HEK293 (cell line): ENCODE measurements around the gene SBF1.
"Not testable (repeated sequence)": the region's sequence is repeated elsewhere in the genome, so short reads cannot be mapped to it uniquely, and the experiment has no call there.

Source experiments
- CTCF ChIA-PET: fragments of 350-600 bp; formaldehyde crosslinking; extraction: SDS; loops from one replicate; lab custom pipeline; 2021; ENCODE audit warnings: antibody characterized with exemption; lab: Yijun Ruan, JAX
- POLR2A ChIA-PET: fragments of 300-600 bp; formaldehyde crosslinking; extraction: SDS; loops from one replicate; lab custom pipeline; 2020; ENCODE audit warnings: antibody characterized with exemption, inconsistent platforms; lab: Yijun Ruan, JAX
- H3K27ac ChIP-seq: fragments of 200-500 bp; sonication (Bioruptor generic); 2 replicates; pipeline ENCODE4 v1.5.1; 2014; ENCODE audit warnings: low read depth, low read length, control low read depth, inconsistent platforms; ENCODE audit errors: extremely low read depth
- H3K36me3 ChIP-seq, 2 experiments: fragments of 200-500 bp in 1 of 2; sonication (Bioruptor generic) in 1 of 2; 1 replicate in 1 of 2; 2 replicates in 1 of 2; pipeline ENCODE4 v1.5.1; 2014 to 2017; ENCODE audit warnings: inconsistent platforms in 2 of 2, low read length in 2 of 2; ENCODE audit not compliant: control insufficient read depth in 2 of 2, insufficient read depth in 1 of 2
- H3K4me1 ChIP-seq: fragments of 200-500 bp; sonication (Bioruptor generic); 2 replicates; pipeline ENCODE4 v1.5.1; 2014; ENCODE audit warnings: mild to moderate bottlenecking, low read length, inconsistent platforms; ENCODE audit not compliant: control insufficient read depth, insufficient read depth
- H3K4me3 ChIP-seq: 2 replicates; pipeline ENCODE4 v1.5.1; 2011; ENCODE audit warnings: low read depth, mild to moderate bottlenecking, control low read depth, low read length, moderate library complexity
- H3K9me3 ChIP-seq: fragments of 200-500 bp; sonication (Bioruptor generic); 2 replicates; pipeline ENCODE4 v1.5.1; 2014; ENCODE audit warnings: low read depth, low read length, inconsistent platforms; ENCODE audit not compliant: control insufficient read depth, insufficient read depth
- EGR2 ChIP-seq: fragments of 450-650 bp; formaldehyde crosslinking; IDR thresholded peaks from 2 replicates; pipeline ENCODE4 v1.5.1; 2016; ENCODE audit warnings: low read depth, missing biosample characterization, missing genetic modification characterization
- GLI4 ChIP-seq: fragments of 450-650 bp; formaldehyde crosslinking; IDR thresholded peaks from 2 replicates; pipeline ENCODE4 v1.5.1; 2016; ENCODE audit warnings: missing biosample characterization, missing genetic modification characterization
- KLF9 ChIP-seq: fragments of 450-650 bp; formaldehyde crosslinking; IDR thresholded peaks from 2 replicates; pipeline ENCODE4 v1.5.1; 2016; ENCODE audit warnings: missing biosample characterization, missing genetic modification characterization, low read depth
- OSR2 ChIP-seq: fragments of 450-650 bp; formaldehyde crosslinking; IDR thresholded peaks from 2 replicates; pipeline ENCODE4 v1.5.1; 2016; ENCODE audit warnings: missing biosample characterization, missing genetic modification characterization
- ZBTB17 ChIP-seq: fragments of 450-650 bp; formaldehyde crosslinking; IDR thresholded peaks from 2 replicates; pipeline ENCODE4 v1.5.1; 2016; ENCODE audit warnings: missing biosample characterization, missing genetic modification characterization
- ZBTB20 ChIP-seq: fragments of 450-650 bp; formaldehyde crosslinking; IDR thresholded peaks from 2 replicates; pipeline ENCODE4 v1.5.1; 2016; ENCODE audit warnings: missing biosample characterization, missing genetic modification characterization
- ZBTB21 ChIP-seq: fragments of 450-650 bp; formaldehyde crosslinking; IDR thresholded peaks from 2 replicates; pipeline ENCODE4 v1.5.1; 2017; ENCODE audit warnings: missing biosample characterization, missing genetic modification characterization
- ZNF366 ChIP-seq: fragments of 450-650 bp; formaldehyde crosslinking; conservative IDR thresholded peaks from 2 replicates; pipeline ENCODE4 v1.5.1; 2016; ENCODE audit warnings: missing biosample characterization, missing genetic modification characterization
- ZNF555 ChIP-seq: fragments of 450-650 bp; formaldehyde crosslinking; conservative IDR thresholded peaks from 2 replicates; pipeline ENCODE4 v1.5.1; 2017; ENCODE audit warnings: missing biosample characterization, mild to moderate bottlenecking, missing genetic modification characterization, inconsistent platforms
- TF ChIP-seq, protein P1 (sequence below): fragments of 450-650 bp; formaldehyde crosslinking; IDR thresholded peaks from 2 replicates; pipeline ENCODE4 v1.5.1; 2016; ENCODE audit warnings: missing biosample characterization, missing genetic modification characterization

SBF1 gene

DNA sequence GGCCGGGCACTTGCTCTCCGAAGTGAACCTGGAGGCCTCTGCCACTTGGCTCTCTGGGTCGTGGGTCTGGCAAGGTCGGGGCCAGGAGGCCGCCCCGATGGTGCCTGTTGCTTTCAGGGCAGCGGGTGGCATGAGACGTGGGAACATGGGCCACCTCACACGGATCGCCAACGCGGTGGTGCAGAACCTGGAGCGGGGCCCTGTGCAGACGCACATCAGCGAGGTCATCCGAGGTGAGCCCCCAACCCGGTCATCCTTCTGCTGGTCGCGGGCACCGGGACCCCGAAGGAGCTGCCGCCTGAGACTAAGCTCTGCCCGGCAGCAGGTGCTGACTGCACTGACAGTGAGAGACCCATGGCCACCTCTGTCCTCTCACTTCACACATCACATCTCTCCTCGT, 40.0 kb downstream of the SBF1 start:
- TF ChIP-seq ZNF555 (tag by site-specific recombination): no peak
- TF ChIP-seq, protein P1, sequence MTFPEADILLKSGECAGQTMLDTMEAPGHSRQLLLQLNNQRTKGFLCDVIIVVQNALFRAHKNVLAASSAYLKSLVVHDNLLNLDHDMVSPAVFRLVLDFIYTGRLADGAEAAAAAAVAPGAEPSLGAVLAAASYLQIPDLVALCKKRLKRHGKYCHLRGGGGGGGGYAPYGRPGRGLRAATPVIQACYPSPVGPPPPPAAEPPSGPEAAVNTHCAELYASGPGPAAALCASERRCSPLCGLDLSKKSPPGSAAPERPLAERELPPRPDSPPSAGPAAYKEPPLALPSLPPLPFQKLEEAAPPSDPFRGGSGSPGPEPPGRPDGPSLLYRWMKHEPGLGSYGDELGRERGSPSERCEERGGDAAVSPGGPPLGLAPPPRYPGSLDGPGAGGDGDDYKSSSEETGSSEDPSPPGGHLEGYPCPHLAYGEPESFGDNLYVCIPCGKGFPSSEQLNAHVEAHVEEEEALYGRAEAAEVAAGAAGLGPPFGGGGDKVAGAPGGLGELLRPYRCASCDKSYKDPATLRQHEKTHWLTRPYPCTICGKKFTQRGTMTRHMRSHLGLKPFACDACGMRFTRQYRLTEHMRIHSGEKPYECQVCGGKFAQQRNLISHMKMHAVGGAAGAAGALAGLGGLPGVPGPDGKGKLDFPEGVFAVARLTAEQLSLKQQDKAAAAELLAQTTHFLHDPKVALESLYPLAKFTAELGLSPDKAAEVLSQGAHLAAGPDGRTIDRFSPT (tag by site-specific recombination): peak; percentile 58
- H3K9me3 ChIP-seq: no peaks in the 10 kb centered on the region
- ChIA-PET POLR2A (no interaction called here), CTCF (no interaction called here)
- no peak overlapping the region for H3K4me3 ChIP-seq
- peaks cover 14 to 82% of the 10 kb centered on the region in 2 experiments for H3K36me3 ChIP-seq
- H3K27ac ChIP-seq: no peak overlapping the region
- no peaks in the 10 kb centered on the region for H3K4me1 ChIP-seq

DNA sequence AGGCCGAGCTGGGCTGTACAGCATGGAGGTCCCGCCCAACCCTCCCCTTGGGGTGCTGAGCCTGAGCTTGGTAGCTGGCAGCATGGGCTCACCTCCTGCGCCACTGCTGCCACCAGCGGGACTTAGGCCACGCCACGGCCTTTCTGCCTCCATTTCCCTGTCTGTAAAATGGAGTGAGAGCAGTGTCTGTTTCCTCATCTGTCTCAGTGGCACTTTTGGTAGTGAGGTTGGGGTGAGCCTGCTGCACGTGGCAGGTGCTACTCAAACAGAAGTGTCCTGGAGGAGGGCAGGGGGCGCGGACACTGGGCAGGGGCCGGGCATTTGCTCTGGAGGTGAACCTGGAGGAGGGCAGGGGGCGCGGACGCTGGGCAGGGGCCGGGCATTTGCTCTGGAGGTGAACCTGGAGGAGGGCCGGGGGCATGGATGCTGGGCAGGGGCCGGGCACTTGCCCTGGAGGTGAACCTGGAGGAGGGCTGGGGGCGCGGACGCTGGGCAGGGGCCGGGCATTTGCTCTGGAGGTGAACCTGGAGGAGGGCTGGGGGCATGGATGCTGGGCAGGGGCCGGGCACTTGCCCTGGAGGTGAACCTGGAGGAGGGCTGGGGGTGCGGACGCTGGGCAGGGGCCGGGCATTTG, 41.8 kb downstream of the SBF1 start:
- peaks cover 29 to 82% of the 10 kb centered on the region in 2 experiments for H3K36me3 ChIP-seq
- H3K9me3 ChIP-seq, POLR2A ChIA-PET, H3K4me1 ChIP-seq, H3K4me3 ChIP-seq, H3K27ac ChIP-seq: not testable (repeated sequence)
- CTCF ChIA-PET: interaction anchor here (0.6 kb wide), 1 partner anchor 15 kb away, joined by 3 read pairs; no protein-coding TSS in a partner anchor

DNA sequence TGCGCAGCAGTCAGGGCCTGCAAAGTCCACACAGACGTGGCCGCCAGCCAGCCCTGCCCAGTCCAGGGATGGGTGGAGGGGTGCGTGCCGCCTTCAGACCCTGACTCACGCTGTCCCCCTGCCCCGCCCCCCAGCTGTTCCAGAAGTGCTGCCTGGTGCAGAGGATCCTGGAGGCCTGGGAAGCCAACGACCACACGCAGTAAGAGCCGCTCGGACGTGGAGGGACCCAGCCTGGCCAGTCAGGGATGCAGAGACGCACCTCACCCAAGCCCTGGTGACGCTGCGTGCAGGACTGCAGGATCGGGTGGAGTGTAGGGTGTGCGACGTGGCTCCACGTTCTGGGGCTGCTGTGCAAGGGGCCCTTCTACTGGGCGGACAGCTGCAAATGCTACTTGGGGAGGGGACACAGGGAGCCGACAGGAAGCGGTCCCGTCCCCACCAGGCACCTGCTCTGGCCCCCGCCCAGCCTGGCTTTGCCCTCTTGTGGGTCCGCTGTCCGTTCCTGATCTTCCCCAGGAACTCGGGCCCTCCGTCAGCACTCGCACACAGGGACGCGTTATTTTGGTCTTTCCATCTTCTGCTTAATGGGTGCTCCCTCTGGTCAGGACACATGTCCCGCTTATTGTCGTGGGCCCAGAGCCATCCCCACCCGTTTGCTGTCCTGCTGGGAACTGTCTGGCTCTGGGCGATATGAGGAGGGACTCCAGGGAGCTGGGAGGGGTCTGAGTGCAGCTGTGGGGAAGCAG, 42.5 kb downstream of the SBF1 start:
- peaks cover 35 to 82% of the 10 kb centered on the region in 2 experiments for H3K36me3 ChIP-seq
- no peak for TF ChIP-seq ZBTB21 (tag by site-specific recombination)
- no peak for TF ChIP-seq ZBTB20 (tag by site-specific recombination)
- TF ChIP-seq, all 188 proteins: peak for 0
- Histone ChIP-seq H3K4me3 (no peak overlapping the region), H3K27ac (no peak overlapping the region), H3K9me3 (no peaks in the 10 kb centered on the region), H3K4me1 (no peaks in the 10 kb centered on the region)
- CTCF ChIA-PET: interaction anchor here (0.6 kb wide), 1 partner anchor 14 kb away, joined by 3 read pairs; no protein-coding TSS in a partner anchor
- POLR2A ChIA-PET: no interaction called here

DNA sequence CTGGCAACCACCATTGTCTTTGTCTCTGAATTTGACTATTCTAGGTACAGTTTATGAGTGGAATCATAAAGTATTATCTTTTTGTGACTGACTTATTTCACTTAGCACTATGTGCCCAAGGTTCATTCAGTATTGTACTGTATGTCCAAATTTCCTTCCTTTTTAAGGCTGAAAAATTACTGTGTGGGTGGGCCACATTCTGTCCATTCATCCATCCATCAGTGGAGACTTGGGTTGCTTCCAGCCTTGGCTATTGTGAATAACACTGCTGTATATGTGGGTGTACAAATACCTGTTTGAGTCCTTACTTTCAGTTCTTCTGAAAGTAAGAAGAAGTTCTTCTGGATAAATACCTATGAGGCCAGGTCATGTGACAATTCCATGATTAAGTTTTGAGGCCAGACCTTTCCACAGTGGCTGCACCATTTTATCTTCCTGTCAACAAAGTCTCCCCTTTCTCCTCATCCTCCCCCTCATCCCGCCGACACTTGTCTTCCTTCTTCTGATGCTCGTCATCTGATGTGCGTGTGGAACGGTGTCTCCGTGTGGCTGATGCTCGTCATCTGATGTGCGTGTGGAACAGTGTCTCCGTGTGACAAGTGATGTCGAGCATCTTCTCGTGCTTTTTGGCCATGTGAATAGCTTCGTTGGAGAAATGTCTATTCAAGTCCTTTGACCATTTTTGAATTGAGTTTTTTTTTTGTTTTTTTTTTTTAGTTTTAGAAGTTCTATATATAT, 49.5 kb downstream of the SBF1 start:
- TF ChIP-seq OSR2 (tag by site-specific recombination) (no peak), KLF9 (no peak), ZBTB17 (tag by site-specific recombination) (no peak), ZNF366 (tag by site-specific recombination) (peak; percentile 51; the same call in 1 of the 2 replicates), GLI4 (no peak), EGR2 (tag by site-specific recombination) (0 out of 2 replicates have a peak, but pooled peaks have one; percentile 10)
- ChIA-PET CTCF (interaction anchor here (0.6 to 1.6 kb wide), 3 partner anchors 137 to 278 kb away, joined by 3 to 7 read pairs (median 3); partner anchors contain the start of gene SYCE3), POLR2A (no interaction called here)
- peaks cover 64 to 91% of the 10 kb centered on the region in 2 experiments for H3K36me3 ChIP-seq
- H3K4me3 ChIP-seq: no peak overlapping the region
- no peaks in the 10 kb centered on the region for H3K4me1 ChIP-seq
- no peaks in the 10 kb centered on the region for H3K9me3 ChIP-seq
- H3K27ac ChIP-seq: no peak overlapping the region
